ENCODE results near the gene RXRA. TPM values are rescaled to one million over a fixed set of nuclear protein-coding genes. Genes with fewer than 3 reads are reported as not detected.

The RXRA gene
- total RNA-seq, 1 experiment from 2014 or later, result 29.9 TPM

DNA sequence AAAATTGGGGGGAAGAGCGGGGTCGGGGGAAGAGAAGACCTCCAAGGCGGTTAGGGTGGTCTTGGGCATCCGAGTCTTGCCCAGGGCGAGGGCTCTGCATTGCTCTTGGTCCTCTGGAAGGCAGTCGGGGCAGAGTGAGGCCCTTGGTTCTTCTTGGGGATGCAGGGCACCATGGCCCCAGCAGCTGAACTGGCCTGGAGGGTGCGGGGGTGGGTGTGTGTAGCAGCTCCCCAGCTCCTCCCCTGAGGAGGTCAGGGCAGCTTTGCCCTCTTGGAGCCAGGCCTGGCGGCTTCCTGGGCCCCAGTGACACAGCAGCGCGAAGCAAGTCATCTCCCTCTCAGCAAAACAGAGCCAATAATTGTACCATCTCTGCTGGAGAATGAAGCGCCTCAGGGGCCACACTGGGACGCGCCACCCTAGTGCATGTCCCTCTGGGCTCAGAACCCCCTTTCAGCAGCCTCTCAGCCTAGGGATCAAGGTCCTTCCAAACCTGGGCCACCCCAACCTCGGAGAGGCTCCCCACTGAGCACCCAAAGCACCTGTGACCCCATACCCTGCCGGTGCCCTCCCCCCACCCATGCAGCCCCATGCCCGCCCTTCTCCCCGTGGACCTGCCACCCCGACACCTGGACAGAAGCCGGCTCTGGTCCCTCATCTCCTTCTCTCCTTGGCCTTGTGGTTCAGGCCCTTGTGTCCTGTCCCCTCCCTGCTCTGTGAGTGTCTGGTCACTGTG, 10.4 kb upstream of the RXRA start:
- H3K4me1 Mint-ChIP-seq, result peaks cover 9 to 21% of the 10 kb centered on the region in 2 experiments
- Histone ChIP-seq H4K91ac (ENCODE audit: insufficient read length, low read depth, low read length) (no peak overlapping the region), H3K23ac (ENCODE audit: insufficient read length, low read depth, low read length) (no peak overlapping the region), H3K14ac (ENCODE audit: insufficient read depth, low read length) (no peak overlapping the region), H3K27me3 (ENCODE audit: insufficient read depth, low read length) (no peaks in the 10 kb centered on the region), H3T11ph (ENCODE audit: low read length) (no peak overlapping the region), H2BK5ac (ENCODE audit: insufficient read length, low read length) (no peak overlapping the region), H2BK120ac (ENCODE audit: low read depth, low read length, poor library complexity, severe bottlenecking) (no peak overlapping the region), H4K8ac (replicated peaks; ENCODE audit: insufficient read length, low read depth, low read length) (no peak overlapping the region), H3K23me2 (ENCODE audit: insufficient read length, low read depth, low read length, poor library complexity, severe bottlenecking) (no peaks in the 10 kb centered on the region), H3K79me1 (ENCODE audit: insufficient read depth, low read depth, low read length, poor library complexity, severe bottlenecking) (no peaks in the 10 kb centered on the region), H2AK5ac (ENCODE audit: insufficient read length, low read length) (no peak overlapping the region), H3K4me2 (ENCODE audit: insufficient read depth, insufficient read length, low read length) (no peak overlapping the region), H2BK12ac (ENCODE audit: insufficient read length, low read depth, low read length) (no peak overlapping the region), H3K4me1 (ENCODE audit: insufficient read depth, low read length) (no peaks in the 10 kb centered on the region), H3K9ac (ENCODE audit: extremely low read depth, insufficient read length, low read length) (no peak overlapping the region), H3K18ac (ENCODE audit: insufficient read length, low read depth, low read length) (no peak overlapping the region), H4K20me1 (ENCODE audit: control insufficient read depth, insufficient read depth, insufficient read length) (no peaks in the 10 kb centered on the region), H2BK20ac (ENCODE audit: low read depth, low read length, poor library complexity, severe bottlenecking) (no peak overlapping the region), H4K5ac (ENCODE audit: insufficient read length, low read depth, low read length) (no peak overlapping the region), H2AFZ (ENCODE audit: low read length) (no peak overlapping the region), H3K79me2 (ENCODE audit: insufficient read depth, low read length) (no peaks in the 10 kb centered on the region), H2BK15ac (ENCODE audit: low read depth, low read length) (no peak overlapping the region), H3K27ac (ENCODE audit: insufficient read length, low read depth, low read length) (no peak overlapping the region), H3K56ac (ENCODE audit: insufficient read length, low read depth, low read length) (no peak overlapping the region), H3K9me3 (ENCODE audit: control insufficient read depth, low read depth, low read length) (no peaks in the 10 kb centered on the region), H3K4ac (ENCODE audit: low read depth, low read length) (no peak overlapping the region)
- peaks cover 8 to 15% of the 10 kb centered on the region in 2 experiments for H3K9me3 Mint-ChIP-seq
- no peak overlapping the region for H3K27ac Mint-ChIP-seq
- no peak for DNase-seq
- no peaks in the 10 kb centered on the region; a peak in 1 of 7 replicates for H3K36me3 Mint-ChIP-seq (ENCODE audit: insufficient read depth in 1 of 3, low read depth in 3 of 3)
- H3K4me3 Mint-ChIP-seq, result no peak overlapping the region
- no peaks in the 10 kb centered on the region; the same call in 1 of the 2 replicates for H3K27me3 Mint-ChIP-seq (ENCODE audit: low read depth)
- TF ChIP-seq, protein P1, sequence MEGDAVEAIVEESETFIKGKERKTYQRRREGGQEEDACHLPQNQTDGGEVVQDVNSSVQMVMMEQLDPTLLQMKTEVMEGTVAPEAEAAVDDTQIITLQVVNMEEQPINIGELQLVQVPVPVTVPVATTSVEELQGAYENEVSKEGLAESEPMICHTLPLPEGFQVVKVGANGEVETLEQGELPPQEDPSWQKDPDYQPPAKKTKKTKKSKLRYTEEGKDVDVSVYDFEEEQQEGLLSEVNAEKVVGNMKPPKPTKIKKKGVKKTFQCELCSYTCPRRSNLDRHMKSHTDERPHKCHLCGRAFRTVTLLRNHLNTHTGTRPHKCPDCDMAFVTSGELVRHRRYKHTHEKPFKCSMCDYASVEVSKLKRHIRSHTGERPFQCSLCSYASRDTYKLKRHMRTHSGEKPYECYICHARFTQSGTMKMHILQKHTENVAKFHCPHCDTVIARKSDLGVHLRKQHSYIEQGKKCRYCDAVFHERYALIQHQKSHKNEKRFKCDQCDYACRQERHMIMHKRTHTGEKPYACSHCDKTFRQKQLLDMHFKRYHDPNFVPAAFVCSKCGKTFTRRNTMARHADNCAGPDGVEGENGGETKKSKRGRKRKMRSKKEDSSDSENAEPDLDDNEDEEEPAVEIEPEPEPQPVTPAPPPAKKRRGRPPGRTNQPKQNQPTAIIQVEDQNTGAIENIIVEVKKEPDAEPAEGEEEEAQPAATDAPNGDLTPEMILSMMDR (conservative IDR thresholded peaks at IDR 0.05), result no peak
- WGBS (ENCODE audit: extremely low coverage, insufficient read length, low lambda C conversion rate), result no CpG with 5 or more reads among the region's 19 CpGs
